DMS153 treated with DMSO at 0.1 percent for 48 hours (cell line): ENCODE measurements around the gene TP53TG5.
"Not testable (repeated sequence)": the region's sequence is repeated elsewhere in the genome, so short reads cannot be mapped to it uniquely, and the experiment has no call there.

ENCODE experiments used
- DNase-seq: peaks from one replicate; lab custom pipeline; 2025; ENCODE audit not compliant: unreplicated experiment; lab: John Stamatoyannopoulos, UW

Gene TP53TG5

DNA sequence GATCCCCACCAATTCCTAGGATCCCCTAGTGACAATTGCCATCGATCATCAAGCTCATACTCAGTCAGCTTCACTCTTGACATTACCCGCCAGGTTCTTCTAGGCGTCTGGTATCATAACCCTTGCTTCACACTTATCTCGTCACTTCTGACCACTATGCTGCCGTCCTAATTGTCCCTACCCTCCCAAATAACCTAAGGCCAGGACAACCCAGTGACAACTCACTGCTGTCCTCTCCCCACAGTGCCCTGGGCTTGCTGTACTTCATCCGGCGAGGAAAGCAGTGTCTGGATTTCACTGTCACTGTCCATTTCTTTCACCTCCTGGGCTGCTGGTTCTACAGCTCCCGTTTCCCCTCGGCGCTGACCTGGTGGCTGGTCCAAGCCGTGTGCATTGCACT, 11.5 kb downstream of the TP53TG5 start:
- no peak for DNase-seq

DNA sequence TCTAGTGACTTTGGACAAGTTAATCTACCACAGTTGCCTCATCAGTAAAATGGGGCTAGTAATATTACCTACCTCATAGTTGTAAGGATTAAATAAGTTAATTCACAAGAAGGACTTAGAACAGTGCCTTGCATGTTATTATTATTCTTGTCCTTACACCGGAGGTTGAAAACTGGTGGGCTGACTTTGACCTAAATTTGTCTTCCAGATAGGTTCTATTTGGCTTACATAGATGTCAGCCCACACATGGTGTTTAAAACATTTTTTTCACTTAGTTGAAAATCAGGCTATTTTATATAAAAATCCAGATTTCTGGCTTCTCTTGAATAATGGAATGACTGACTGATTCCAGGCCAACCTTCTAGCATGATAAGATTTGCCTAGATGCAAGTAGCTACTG, 11.9 kb downstream of the TP53TG5 start:
- DNase-seq, result no peak

DNA sequence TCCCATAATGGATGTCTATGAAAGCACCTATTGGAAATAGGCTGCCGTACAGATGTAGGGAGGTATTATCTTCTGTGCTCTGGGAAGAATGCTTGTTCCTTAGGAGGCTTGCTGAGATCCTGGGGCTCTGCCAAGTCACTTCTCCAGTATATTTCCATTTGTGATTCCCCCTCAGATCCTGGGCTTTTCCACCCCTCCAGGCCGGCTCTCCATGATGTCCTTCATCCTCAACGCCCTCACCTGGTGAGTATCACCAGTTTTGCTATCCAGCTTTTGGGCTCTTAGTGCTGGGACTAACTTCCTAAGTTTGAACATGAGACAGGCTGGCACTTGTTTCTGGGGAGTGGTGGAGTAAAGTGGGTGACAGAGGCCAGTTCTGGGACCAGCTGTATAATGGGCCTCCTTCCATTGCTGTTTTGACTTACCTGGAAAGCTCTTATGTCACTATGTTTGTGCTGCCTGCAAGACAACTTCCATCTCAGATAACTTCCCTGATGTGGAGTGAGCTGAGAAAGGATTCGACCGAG, 12.6 kb downstream of the TP53TG5 start:
- DNase-seq, result no peak

DNA sequence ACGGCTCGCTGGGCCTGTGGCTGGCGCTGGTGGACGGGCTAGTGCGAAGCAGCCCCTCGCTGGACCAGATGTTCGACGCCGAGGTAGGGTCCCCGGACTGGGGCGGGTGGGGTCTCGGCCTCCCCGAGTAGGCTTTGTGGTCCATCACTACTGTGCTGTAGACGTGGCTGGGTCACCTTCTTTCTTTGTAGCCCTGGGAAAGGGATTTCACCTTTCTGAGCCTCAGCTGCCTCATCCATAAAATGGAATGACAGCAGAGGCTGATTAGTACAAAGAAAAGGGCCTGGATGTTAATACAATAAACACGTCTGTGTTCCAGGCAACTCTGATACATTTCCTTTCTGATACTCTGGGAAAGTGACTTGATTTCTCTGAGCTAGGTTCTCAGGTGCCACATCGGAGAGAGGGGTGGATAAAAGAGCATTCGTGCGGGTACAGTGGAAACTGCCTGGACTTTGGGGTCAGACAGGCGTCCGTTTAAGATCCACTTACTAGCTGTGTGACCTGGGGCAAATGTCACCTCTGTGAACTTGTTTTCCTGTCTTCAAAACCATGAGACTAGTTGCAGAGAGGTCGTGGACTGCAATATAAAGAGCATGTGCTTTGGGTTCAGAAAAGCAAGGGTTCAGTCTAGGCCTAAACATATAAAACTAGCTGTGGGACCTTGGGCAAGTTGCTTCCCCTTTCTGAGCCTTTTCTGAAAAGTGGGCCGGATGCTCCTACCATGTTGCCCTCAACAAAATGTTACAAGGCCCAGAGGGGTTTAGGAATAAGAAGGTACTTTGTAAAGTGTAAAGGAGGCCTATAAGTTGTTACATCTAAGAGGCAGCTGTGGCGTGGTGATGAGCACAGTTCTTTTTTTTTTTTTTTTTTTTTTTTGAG, 14.3 kb downstream of the TP53TG5 start:
- DNase-seq, result no peak

DNA sequence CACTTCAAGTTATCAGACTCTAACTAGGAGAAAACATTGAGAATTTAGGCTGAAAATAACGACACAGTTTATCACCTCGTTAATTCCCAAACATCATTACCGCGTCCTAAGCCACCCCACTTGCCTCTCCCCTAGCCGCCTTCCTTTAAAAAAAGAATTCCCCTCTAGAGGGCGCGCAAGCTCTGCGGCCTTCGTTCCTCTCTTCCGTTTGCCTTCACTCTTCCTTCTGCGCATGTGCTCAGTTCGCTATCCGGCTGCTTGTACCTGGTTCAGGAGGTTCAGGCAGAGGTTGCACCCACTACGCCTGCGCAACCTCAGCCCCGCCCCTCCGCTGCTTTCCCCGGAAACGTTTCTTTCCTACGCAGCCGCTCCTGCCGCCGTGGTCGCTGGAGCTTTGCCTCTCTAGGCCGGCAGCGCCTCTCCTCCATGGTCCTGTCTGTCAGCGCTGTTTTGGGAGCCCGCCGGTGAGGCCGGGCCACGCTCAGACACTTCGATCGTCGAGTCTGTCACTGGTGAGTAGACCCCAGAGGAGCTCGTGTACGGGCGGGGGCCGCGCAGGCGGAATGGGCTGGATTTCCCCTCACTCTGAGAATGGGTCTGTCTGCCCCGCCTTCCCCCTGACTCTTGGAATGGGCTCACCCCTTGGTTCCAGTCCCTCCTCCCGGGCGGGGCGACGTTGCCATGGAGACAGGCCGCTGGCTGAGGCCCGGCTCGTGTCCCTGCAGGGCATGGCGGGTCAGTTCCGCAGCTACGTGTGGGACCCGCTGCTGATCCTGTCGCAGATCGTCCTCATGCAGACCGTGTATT, 15.1 kb downstream of the TP53TG5 start, which contains the start of gene SYS1:
TSS of gene SYS1 (plus strand) at position 353 of the 807 bp plus-strand sequence. CDS start at position 729, 376 bp downstream.
- DNase-seq, result peak; percentile 97

DNA sequence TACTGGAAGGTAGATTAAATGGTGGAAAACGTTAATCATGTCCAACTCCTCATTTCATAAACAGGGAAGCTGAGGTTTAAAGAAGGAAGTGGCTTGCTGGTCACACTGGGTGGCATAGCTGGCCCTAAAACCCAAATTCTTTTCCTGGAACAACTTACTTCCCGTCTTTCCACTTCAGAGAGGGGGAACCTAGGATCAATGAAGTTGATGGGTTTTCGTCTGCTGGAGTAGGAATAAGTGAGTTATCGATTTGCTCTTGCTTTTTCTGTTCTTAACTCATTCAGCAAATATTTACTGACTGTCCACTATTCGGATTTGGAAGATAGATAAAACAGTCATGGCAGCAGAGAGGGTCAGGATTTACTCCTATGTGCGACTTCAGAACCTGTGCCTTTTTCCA, 16.3 kb downstream of the TP53TG5 start:
- DNase-seq, result no peak

- DNase-seq, result no peak
Observed at GRCh38 chr20:45359406-45360148, 18.5 kb downstream of the TP53TG5 start.

DNA sequence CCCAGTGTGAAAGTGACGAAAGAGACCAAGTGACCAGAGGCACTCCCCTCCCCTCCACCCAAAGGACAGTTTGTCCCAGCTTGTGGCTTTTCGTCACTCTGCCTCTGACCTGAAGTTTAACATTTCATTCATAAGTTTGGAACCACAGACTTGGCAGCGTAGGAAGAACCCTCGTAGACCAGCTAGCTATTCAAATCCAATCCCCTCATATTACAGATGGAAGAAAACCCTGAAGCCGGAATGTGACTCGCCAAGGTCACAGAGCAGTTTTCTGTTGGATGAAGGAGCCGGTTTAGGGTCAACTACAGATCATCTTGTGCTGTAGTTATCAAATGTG, 19.1 kb downstream of the TP53TG5 start:
- DNase-seq, result no peak

DNA sequence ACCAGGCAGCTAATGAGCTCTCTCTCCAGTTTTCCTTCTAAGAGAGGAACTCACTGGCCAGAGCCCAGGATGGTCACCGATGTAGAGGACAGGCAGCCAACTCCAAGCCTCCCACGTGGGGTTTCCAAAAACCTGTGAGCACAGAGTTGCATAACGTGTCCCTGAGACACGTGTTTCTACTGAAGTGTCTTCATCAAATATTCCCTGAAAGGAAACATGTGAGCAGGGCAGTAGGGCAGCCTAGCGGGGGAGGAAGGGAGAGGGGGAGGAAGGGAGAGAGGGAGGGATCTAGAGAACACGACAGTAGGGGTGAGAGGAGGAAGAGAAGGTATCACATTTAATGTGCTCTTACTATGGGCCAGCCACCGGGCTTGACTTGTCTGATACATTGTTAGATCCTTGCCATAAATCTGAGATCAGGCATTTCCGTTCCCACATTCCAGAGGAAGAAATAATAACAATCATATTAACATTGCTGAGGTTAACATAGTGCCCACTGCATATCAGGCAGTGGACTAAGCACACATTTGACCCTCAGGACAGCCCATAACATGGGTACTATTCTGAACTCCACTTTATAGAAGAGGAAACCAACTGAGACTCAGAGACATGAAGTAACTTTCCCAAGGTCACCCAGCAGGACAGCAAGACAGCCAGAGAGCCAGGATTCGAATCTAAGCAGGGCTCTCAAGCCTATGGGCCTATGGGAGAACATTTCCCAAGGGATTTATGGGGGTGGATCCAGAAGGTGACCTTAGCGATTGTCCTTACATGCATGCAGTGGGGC, 19.6 kb downstream of the TP53TG5 start:
- no peak for DNase-seq

- DNase-seq, result no peak
Observed at GRCh38 chr20:45355209-45356084, 22.7 kb downstream of the TP53TG5 start.

DNA sequence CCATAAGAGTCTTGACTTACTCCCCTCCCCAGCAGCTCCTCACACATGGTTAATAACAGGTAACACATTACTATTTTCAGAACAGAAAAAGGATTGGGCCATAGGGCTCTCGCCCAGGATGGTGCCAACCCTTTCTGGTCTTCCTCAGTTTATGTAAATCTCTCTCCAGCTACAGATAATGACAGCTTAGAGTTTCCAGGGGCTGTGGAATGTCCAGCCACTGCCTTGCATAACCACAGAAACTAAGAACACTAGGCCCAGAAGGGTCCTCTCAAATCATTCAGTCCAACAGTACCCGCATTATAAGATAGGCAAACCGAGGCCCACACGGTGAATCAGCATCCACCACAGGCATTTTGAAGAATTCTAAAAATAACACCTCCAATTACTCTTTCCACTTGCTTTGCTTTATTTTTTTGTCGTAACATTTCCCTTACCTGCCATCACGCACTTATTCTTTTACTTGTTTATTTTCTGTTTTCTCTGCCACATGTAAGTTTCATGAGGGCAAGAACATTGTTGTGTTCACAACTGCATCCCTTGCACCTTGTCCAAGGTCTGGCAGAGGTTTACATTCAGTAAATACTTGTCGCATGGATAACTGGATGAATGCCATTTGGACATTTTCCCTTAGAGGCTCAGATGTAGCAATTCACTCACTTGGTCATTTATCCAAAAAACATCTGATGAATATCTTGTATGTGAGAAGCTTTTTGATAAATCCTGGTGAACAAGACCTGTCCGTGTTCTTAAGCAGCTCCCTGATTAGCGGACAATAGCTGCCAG, 23.5 kb downstream of the TP53TG5 start:
- no peak for DNase-seq

DNA sequence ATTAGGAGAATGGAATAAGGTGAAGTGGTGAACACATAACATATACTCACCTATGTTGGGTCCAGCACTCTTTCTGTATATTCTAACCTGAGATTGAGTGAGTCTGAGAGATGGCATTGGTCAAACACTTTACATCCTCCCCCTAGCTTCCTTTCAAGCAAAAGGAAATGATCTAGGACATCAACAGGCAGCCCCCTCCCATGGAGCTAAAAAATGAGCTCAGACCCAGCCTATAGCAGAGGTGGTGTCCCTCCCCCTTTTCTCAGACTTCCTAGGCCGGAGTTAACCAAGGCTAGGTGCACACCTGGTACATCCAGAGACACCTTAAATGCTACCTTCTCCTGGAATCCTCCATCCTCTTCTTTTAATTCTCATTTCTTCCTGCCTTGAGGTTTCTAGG, 24.4 kb downstream of the TP53TG5 start:
- no peak for DNase-seq

DNA sequence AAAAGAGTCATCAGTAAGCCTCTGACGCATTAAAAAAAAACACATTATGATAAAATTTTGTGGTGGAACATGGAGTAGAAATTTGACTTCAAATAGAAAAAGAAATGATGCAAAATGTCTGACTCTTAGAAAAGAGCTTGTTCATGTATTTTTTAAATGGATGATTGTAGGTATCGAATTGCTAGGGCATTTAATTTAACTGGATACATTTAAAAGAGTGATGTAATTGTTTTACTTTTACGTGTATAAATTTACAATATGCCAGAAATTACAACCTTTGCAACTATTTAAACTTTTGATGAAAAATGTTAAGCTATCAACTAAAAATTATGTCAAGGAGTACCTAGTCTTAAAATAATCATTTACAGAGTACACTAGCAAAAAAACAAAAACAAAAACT, 25.4 kb downstream of the TP53TG5 start:
- DNase-seq, result no peak

DNA sequence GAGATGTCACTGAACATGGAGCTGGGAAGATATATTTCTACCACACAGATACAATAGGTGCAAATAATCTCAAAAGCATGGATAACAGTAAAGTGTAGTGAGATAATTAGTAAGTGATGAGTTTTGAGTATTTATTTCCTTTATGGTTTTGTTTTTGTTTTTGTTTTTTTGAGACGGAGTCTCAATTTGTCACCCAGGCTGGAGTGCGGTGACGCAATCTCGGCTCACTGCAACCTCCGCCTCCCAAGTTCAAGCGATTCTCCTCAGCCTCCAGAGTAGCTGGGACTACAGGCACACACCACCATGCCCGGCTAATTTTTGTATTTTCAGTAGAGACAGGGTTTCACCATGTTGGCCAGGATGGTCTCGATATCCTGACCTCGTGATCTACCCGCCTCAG, 27.3 kb downstream of the TP53TG5 start:
- not testable (repeated sequence) for DNase-seq

DNA sequence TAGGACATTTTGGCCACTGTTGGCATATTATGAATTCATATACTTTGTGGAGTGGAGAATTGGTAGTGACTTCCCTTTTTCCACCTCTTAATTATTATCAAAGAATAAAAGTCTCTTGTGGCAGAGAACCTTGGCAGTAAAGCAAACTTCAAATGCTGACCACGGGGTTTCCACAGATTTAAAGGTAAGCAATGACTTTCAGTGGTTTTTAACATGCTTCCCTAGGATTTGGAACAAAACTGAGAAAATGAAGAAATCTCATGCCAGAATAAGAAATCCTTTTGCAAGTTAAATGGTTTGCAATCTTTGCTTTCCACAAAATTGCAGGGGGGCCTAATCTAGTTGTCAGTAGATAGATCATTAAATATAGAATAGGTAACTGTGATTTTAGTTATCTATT, 27.9 kb downstream of the TP53TG5 start:
- DNase-seq, result no peak

- peak; percentile 50 for DNase-seq
Observed at GRCh38 chr20:45347936-45348778, 30.0 kb downstream of the TP53TG5 start, which contains the start of gene SDC4. SDC4 (minus strand) TSS chr20:45348424; CDS start chr20:45348384, 40 bp downstream.

GRCh38 chr20:45347297-45347935, 30.7 kb downstream of the TP53TG5 start:
- DNase-seq, result no peak
